ENCODE results near the gene TMA16. TPM values are rescaled to one million over a fixed set of nuclear protein-coding genes. Genes with fewer than 3 reads are reported as not detected.

TMA16 gene
- total and polyA plus RNA-seq, 2 of the 8 experiments (the other 6 are each of a cell fraction or from before 2014, with no cell fraction given): 8.0 to 64.2 TPM

- TF ChIP-seq BRCA1 (IDR thresholded peaks at IDR 0.05; ENCODE audit: low read depth, low read length) (no peak), BCL11A (IDR thresholded peaks at IDR 0.05; ENCODE audit: low read depth in 2 of 2, low read length in 2 of 2) (no peak), TAF7 (optimal IDR thresholded peaks at IDR 0.05; ENCODE audit: borderline replicate concordance, low read depth, low read length) (no peak), EGR1 (IDR thresholded peaks at IDR 0.05; ENCODE audit: borderline replicate concordance, low read depth, low read length) (no peak)
These were observed 74.4 kb downstream of the TMA16 start (continued) for GRCh38 chr4:163568843-163569242.

Other genes starting within 250 kb of the TMA16 start
- 6.3 and 7.2 TPM in 2 replicates for gene NPY1R, start 162.1 kb upstream of the TMA16 start, total RNA-seq (2021; fragmentation: NEBNext Ultra II Directional; extraction: Animal tissue kit (Norgen Biotek cat#: 25700))
- 2.7 and 5.9 TPM in 2 replicates for gene NPY1R, start 162.1 kb upstream of the TMA16 start, polyA plus RNA-seq (2011; rRNA removed)
- 1.5 and 2.0 TPM in 2 replicates for gene NPY5R, start 150.8 kb upstream of the TMA16 start, total RNA-seq (2021; fragmentation: NEBNext Ultra II Directional; extraction: Animal tissue kit (Norgen Biotek cat#: 25700))
- gene NPY5R, start 150.8 kb upstream of the TMA16 start, polyA plus RNA-seq (2011; rRNA removed): 0.85 and 1.9 TPM in 2 replicates
- not detected in 2 replicates for gene TKTL2, start 20.9 kb upstream of the TMA16 start, total RNA-seq (2021; fragmentation: NEBNext Ultra II Directional; extraction: Animal tissue kit (Norgen Biotek cat#: 25700))
- not detected in 2 replicates for gene TKTL2, start 20.9 kb upstream of the TMA16 start, polyA plus RNA-seq (2011; rRNA removed)